Measurements from ENCODE around the gene EEF1AKMT2.
A peak's percentile ranks its signal among the peaks of the same experiment; 100 is the strongest.
"Not testable (repeated sequence)": the region's sequence is repeated elsewhere in the genome, so short reads cannot be mapped to it uniquely, and the experiment has no call there.

EEF1AKMT2 gene

DNA sequence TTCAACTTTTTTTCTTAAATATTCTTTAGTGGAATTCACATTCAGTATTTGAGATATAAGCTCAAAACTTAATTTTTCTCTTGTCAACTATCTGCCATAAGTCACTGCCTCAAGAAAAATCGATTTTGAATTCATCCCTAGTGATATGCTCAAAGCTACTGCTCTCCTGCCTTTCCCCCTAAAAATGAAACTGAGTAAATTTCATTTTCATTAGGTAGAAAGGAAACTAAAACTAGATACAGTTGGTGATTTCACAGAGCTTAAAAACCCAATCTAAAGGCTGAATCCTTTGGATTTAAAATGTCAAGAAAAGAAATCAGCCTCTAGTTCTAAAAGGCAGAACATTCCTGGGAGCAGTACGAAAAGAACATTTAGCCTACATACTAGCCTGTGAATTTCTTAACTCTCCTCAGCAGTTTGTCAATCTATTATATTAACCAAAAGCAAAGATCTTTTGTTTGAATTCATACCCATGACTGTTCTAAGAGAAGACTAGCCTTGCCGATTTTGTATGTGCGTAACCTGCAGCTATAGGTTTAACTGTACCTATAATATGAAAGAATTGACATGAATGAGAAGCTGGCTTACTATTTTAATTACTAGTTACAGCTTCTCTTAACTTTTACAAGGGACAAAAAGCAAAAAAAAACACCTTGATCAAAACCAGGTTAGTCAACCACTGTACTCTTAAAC lies 42.6 kb downstream of the EEF1AKMT2 start:
- TF ChIP-seq POLR2A (IDR thresholded peaks at IDR 0.05; ENCODE audit: low read depth, low read length), result no peak
- TF ChIP-seq POLR2AphosphoS5 (IDR thresholded peaks at IDR 0.05; ENCODE audit: low read depth, low read length), result no peak
- TF ChIP-seq TAF1 (IDR thresholded peaks at IDR 0.05; ENCODE audit: borderline replicate concordance, low read depth, low read length), result no peak
- FAIRE-seq (peak; percentile 89), DNase-seq (ENCODE audit: insufficient read length) (no peak)

DNA sequence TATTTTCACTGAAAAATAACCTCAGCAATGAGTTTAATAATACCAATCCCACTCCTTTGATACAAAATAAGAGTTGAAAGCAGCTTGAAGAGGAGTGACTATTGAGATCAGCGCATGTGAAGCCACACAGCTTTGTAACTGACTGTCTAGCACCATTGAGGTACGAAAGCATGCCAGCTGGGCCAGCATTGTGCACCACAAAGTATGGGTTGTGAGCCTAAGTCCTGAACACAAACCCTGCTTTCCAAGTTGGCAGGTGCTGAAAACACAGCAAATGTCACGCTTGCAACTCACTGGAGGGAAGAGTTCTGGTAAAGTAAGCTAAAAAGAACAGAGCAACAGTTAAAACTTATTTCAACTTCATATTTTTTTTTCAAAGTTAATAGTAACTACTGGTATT lies 43.5 kb downstream of the EEF1AKMT2 start:
- no peak for TF ChIP-seq POLR2A (IDR thresholded peaks at IDR 0.05; ENCODE audit: low read depth, low read length)
- TF ChIP-seq POLR2AphosphoS5 (IDR thresholded peaks at IDR 0.05; ENCODE audit: low read depth, low read length), result no peak
- TF ChIP-seq TAF1 (IDR thresholded peaks at IDR 0.05; ENCODE audit: borderline replicate concordance, low read depth, low read length), result no peak
- no peak for FAIRE-seq
- no peak for DNase-seq (ENCODE audit: insufficient read length)

DNA sequence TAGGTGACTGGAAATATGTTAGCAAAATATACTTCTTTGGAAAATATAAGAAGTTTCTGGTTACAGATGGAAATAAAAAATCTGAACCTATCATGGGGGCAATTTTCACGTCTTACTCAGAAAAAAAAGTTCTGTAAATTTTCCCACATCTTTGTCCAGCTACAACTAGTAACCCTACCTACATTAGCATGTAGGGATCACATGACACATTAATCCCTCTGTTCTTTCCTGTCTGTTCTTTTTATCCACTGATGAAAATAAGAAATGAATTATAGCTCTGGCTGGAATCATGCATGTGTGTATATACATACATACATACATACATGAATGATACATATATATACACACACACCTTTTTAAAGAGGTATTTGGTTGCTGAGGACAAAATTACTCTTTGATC lies 43.9 kb downstream of the EEF1AKMT2 start:
- FAIRE-seq (no peak), DNase-seq (ENCODE audit: insufficient read length) (no peak)
- no peak for TF ChIP-seq POLR2A (IDR thresholded peaks at IDR 0.05; ENCODE audit: low read depth, low read length)
- TF ChIP-seq TAF1 (IDR thresholded peaks at IDR 0.05; ENCODE audit: borderline replicate concordance, low read depth, low read length), result no peak
- no peak for TF ChIP-seq POLR2AphosphoS5 (IDR thresholded peaks at IDR 0.05; ENCODE audit: low read depth, low read length)

DNA sequence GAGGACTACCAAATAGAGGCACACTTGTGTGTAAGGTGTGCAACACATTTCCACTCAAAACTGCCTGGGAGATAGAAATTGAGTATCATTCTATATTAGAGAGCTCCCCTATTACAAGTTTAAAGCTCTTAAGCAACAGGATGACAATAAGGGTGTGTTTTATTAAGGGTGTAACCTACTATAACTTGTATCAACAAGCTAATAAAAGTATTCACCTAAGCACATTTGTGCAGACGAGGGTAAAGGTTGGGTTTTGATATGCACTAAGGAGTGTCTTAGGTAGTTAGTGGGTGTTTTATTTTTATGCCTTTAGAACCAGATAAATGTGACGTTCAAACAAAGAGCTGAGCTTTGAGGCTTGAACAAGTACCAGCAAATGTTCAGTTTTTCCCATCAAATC lies 44.7 kb downstream of the EEF1AKMT2 start:
- no peak for DNase-seq (ENCODE audit: insufficient read length)
- no peak for FAIRE-seq
- TF ChIP-seq TAF1 (IDR thresholded peaks at IDR 0.05; ENCODE audit: borderline replicate concordance, low read depth, low read length) (no peak), POLR2AphosphoS5 (IDR thresholded peaks at IDR 0.05; ENCODE audit: low read depth, low read length) (no peak), POLR2A (IDR thresholded peaks at IDR 0.05; ENCODE audit: low read depth, low read length) (no peak)

DNA sequence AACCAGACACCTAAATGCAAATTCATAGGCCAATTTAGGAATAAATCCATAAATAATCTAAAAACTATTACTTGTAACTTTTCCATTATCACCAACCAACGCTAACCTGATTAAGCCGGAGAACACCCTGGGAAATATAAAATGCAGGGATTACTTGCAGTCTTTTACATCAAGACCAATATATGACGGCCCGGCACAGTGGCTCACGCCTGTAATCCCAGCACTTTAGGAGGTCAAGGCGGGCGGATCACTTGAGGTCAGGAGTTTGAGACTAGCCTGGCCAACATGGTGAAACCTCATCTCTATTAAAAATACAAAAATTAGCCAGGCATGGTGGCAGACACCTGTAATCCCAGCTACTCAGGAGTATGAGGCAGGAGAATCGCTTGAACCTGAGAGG lies 45.2 kb downstream of the EEF1AKMT2 start:
- DNase-seq (ENCODE audit: insufficient read length); FAIRE-seq: not testable (repeated sequence)

DNA sequence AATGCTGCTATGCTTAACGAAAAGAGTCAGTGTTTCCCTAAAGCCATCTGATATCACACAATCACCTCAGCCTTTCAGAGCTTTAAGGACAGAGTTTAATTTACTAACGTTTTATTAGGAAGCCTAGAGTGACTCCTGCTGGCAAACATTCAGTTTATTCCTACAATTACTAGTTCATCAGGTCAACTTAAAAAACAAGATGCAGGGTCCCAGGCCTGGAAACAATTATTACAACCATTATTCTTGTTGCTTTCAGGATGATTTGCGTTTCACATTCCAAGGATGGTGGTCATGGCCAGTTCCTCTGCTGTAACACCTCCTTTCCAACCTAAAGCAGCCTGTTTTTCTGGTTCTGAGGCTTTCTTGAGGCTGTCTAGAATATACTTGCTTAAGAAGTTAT lies 46.0 kb downstream of the EEF1AKMT2 start:
- TF ChIP-seq POLR2AphosphoS5 (IDR thresholded peaks at IDR 0.05; ENCODE audit: low read depth, low read length), result no peak
- no peak for TF ChIP-seq TAF1 (IDR thresholded peaks at IDR 0.05; ENCODE audit: borderline replicate concordance, low read depth, low read length)
- no peak for TF ChIP-seq POLR2A (IDR thresholded peaks at IDR 0.05; ENCODE audit: low read depth, low read length)
- DNase-seq (ENCODE audit: insufficient read length) (no peak), FAIRE-seq (no peak)

DNA sequence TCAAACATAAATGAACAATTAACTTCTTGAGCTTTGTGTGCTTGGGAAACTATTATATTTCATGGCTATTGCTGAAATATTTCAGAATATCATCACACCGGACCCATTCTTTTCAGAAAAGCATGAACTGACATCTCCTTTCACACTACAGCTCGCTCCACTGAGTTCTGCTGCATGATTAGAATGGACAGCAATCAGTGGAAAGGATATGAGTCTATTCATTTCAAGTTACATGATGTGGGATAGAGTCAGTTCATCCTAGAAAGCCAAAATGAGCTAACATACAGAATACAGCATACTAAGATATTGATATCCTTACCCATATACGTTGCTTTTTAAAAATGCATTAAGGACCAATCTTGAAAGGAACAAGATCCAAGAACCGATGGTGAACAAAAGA lies 46.4 kb downstream of the EEF1AKMT2 start:
- DNase-seq (ENCODE audit: insufficient read length) (no peak), FAIRE-seq (no peak)
- TF ChIP-seq TAF1 (IDR thresholded peaks at IDR 0.05; ENCODE audit: borderline replicate concordance, low read depth, low read length) (no peak), POLR2AphosphoS5 (IDR thresholded peaks at IDR 0.05; ENCODE audit: low read depth, low read length) (no peak), POLR2A (IDR thresholded peaks at IDR 0.05; ENCODE audit: low read depth, low read length) (no peak)

DNA sequence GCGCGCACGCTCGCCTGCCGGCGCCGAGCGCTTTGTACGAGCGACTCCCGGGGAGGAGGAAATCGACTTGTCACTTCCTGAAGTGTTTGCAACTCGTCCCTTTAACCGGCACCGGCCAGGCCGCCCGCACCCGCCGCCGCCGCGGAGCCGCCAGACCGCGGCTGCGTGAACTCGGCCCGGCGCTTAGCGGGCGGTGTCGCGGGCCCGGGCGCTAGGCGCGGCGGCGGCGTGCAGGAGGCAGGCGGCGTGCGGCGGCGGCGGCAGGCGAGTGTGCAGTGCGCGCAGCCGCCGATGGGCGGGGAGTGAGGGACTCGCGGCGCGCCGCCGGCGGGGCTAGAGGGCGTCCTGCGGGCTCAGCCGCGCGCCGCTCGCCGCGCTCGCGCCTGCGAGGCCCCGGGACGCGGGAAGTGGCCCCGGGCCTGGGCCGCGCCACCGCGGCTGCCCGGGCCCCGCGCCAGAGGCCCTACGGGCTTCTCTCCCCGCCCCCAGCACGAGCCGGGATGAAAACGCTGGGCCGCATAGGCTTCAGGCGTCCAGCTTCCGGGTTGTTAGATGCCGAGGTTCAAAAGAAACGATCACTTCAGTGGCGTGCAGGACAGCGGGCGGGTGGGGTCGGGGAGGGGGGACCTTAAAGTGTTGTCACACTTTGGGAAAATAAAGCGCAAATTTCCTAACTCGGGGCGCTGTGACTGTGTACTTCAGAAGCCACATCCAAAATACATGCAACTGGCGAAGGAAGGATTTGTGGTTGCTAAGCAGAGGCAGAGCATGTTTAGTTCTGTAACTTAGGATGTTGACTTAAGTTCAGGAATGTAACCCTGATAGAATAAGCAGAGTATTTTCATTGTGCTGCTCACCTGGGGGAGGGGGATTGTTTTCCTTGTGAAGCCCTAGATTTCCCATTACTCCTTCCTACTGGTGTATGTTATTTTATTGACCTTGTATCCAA lies 47.3 kb downstream of the EEF1AKMT2 start, which contains the start of gene FAM53B:
FAM53B (minus strand) TSS at position 277 of the 949 bp plus-strand sequence. CDS start 37,665 bp downstream, outside the sequence.
- TF ChIP-seq POLR2A (IDR thresholded peaks at IDR 0.05; ENCODE audit: low read depth, low read length) (peak; percentile 66; the same call in 1 of the 2 replicates), POLR2AphosphoS5 (IDR thresholded peaks at IDR 0.05; ENCODE audit: low read depth, low read length) (no peak), TAF1 (IDR thresholded peaks at IDR 0.05; ENCODE audit: borderline replicate concordance, low read depth, low read length) (peak; percentile 30; the same call in 1 of the 2 replicates)
- DNase-seq (ENCODE audit: insufficient read length) (peak; percentile 72), FAIRE-seq (peak; percentile 93)

DNA sequence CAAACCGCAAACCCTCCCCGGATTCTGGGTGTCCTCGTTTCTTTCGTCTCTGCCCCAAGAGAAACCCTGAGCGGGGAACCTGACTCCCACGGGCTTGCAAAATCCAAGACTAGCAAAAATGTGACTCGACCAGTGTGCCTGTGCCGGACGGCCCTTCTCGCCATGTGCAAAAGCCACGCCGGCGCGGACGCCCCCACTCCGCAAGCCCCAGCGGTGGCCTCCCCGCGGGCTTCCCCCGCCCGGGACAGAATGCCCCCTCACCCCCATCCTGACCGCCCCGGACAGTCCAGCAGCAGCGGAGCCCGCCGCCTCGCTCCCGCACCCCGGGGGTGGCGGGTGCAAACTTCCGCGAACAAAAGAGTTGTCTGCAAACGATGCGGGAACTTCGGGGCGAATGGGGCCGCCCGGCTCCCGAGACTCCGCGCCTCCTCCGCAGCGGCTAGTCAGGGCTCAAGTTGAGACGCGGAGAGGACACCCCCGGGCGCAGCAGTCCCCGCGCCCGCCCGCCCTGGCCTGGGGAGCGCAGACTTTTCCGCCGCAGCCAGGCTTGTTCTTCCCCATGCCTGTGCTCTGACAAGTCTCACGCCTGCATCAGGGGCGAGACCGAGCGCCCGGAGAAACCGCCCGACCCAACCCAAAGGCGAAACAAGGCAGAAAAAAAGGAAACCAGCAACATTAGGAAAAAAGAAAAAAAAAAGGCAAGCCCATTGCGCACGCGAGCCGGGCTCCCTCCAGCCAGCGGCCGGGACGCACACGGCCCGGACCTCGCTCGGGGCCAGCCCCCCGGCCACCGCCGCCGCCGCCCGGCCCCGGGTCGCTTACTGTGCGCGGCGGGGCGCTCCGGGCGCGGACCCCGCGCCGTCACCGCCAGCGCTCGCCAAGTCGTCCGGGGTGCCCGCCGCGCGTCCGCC lies 48.2 kb downstream of the EEF1AKMT2 start:
- FAIRE-seq (no peak), DNase-seq (ENCODE audit: insufficient read length) (no peak)
- no peak for TF ChIP-seq POLR2AphosphoS5 (IDR thresholded peaks at IDR 0.05; ENCODE audit: low read depth, low read length)
- no peak for TF ChIP-seq POLR2A (IDR thresholded peaks at IDR 0.05; ENCODE audit: low read depth, low read length)
- TF ChIP-seq TAF1 (IDR thresholded peaks at IDR 0.05; ENCODE audit: borderline replicate concordance, low read depth, low read length), result no peak

DNA sequence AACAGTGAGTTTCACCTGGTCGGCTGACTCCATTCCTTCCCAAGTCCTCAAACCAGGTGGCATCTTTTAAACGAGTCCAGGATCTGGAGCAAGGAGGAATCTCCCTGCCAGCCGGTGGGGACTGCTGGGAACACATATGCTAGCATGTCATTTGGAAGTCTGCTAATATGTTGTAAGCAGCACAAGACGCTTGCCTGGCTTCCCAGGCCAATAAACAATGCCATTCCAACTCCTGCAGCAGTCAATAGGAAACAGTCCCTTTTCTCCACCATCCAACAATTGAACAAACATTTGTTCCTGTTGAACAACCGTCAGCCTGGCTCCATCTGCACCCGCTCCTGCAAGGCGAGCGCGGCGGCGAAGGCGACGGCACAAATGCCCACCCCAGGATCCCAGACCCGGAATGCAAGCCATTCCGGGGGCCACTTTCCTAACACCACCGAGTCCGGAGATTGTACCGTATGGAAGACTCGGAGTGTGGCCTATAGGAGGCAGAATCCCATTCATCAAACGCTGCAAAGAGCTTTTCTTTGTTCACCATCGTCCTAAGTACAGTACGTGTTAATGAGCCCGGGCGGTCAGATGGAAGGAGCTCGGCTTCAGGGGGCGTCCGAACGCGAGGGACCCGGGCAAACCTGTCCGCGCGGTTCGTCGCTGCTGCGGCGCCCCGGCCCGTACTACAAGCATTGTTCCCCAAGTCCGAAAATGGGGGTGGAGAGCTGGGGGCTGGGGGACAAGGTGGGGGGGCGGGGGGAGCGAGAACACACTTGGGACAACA lies 49.1 kb downstream of the EEF1AKMT2 start:
- no peak for TF ChIP-seq TAF1 (IDR thresholded peaks at IDR 0.05; ENCODE audit: borderline replicate concordance, low read depth, low read length)
- no peak for TF ChIP-seq POLR2AphosphoS5 (IDR thresholded peaks at IDR 0.05; ENCODE audit: low read depth, low read length)
- TF ChIP-seq POLR2A (IDR thresholded peaks at IDR 0.05; ENCODE audit: low read depth, low read length), result no peak
- FAIRE-seq (peak; percentile 14), DNase-seq (ENCODE audit: insufficient read length) (no peak)

Data from GM12892 (cell line).